K562 (cell line): ENCODE data around the gene C1orf174. TPM values are rescaled to one million over a fixed set of nuclear protein-coding genes. Genes with fewer than 3 reads are reported as not detected.

Experiments used
- ATAC-seq: fragments of 200-7000 bp; cut with Tn5 transposase; 3 replicates; pipeline ENCODE4 v1.9.1; 2020; ENCODE audit warnings: moderate library complexity
- BruUV-seq: library from RNA; stranded (reverse); fragments of 400-500 nt; replicated peaks from 2 replicates; lab custom pipeline; 2021; lab: Mats Ljungman, UMichigan
- CTCF ChIA-PET: fragments of 300-600 bp; formaldehyde crosslinking; extraction: SDS; loops from one replicate; lab custom pipeline; 2021; ENCODE audit warnings: low intra/inter-chr PET ratio; lab: Yijun Ruan, JAX
- POLR2A ChIA-PET: fragments of 300-600, 350-650 bp; sonication (Branson Sonifier 250); formaldehyde crosslinking; extraction: SDS; loops from one replicate; lab custom pipeline; 2021; ENCODE audit warnings: antibody characterized with exemption, inconsistent platforms; lab: Yijun Ruan, JAX
- DNase-seq, 4 experiments: peaks; one replicate each; pipeline versions ENCODE4 v3.0.0 to v3.0.0-alpha.2; 2011 to 2018; ENCODE audit warnings: low spot score in 3 of 4, mixed read lengths in 3 of 4; ENCODE audit errors: extremely low read depth in 1 of 4
- FAIRE-seq: peaks from 2 replicates; lab custom pipeline; 2011; peaks lifted over from hg19 to GRCh38; lab: Jason Lieb, UNC
- H2AFZ ChIP-seq: 2 replicates; pipeline ENCODE4 v1.6.0; 2011; ENCODE audit warnings: low read depth, low read length, control low read depth, inconsistent platforms
- H3K27ac ChIP-seq: fragments of 200-600 bp; 3 replicates; pipeline ENCODE4 v1.8.0; 2011; ENCODE audit warnings: low read depth, mild to moderate bottlenecking, control low read depth, inconsistent platforms, low read length, moderate library complexity, mixed read lengths; ENCODE audit errors: extremely low read depth
- H3K27me3 ChIP-seq, 2 experiments: fragments of 300-600 bp in 1 of 2; 2 replicates in 1 of 2; 3 replicates in 1 of 2; pipeline versions ENCODE4 v1.6.0 to v1.8.0; 2011; ENCODE audit warnings: inconsistent platforms in 2 of 2, low read length in 2 of 2, mild to moderate bottlenecking in 1 of 2, mixed read lengths in 1 of 2, moderate library complexity in 1 of 2; ENCODE audit not compliant: control insufficient read depth in 2 of 2, insufficient read depth in 2 of 2
- H3K36me3 ChIP-seq: fragments of 300-600 bp; 3 replicates; pipeline ENCODE4 v1.8.0; 2011; ENCODE audit warnings: mild to moderate bottlenecking, low read length, inconsistent platforms; ENCODE audit not compliant: control insufficient read depth, insufficient read depth
- H3K4me1 ChIP-seq, 2 experiments: fragments of 200-600 bp in 1 of 2; replicated peaks in 1 of 2; 2 replicates in 1 of 2; 3 replicates in 1 of 2; pipeline versions ENCODE4 v1.5.1 to v1.8.0; 2011; ENCODE audit warnings: inconsistent platforms in 2 of 2, low read length in 2 of 2, mild to moderate bottlenecking in 1 of 2, mixed read lengths in 1 of 2, moderate library complexity in 1 of 2; ENCODE audit not compliant: control insufficient read depth in 2 of 2, insufficient read depth in 2 of 2
- H3K4me2 ChIP-seq: 2 replicates; pipeline ENCODE4 v1.6.1; 2011; ENCODE audit warnings: low read length, control low read depth, inconsistent platforms, mixed read lengths; ENCODE audit not compliant: insufficient read depth
- H3K4me3 ChIP-seq: fragments of 200-600 bp; sonication (generic), shearing (Covaris generic); 2 replicates; pipeline ENCODE4 v1.5.1; 2016; ENCODE audit warnings: control low read depth, inconsistent platforms
- H3K79me2 ChIP-seq: fragments of 200-600 bp; 3 replicates; pipeline ENCODE4 v1.8.0; 2011; ENCODE audit warnings: low read length, inconsistent platforms; ENCODE audit not compliant: control insufficient read depth, insufficient read depth
- H3K9ac ChIP-seq, 2 experiments: 2 replicates each; pipeline versions ENCODE4 v1.6.0 to v1.6.1; 2011; ENCODE audit warnings: low read depth in 2 of 2, low read length in 2 of 2, control low read depth in 1 of 2, inconsistent platforms in 1 of 2, mild to moderate bottlenecking in 1 of 2, mixed read lengths in 1 of 2; ENCODE audit not compliant: insufficient read depth in 1 of 2
- H3K9me1 ChIP-seq: one replicate; pipeline ENCODE4 v1.6.0; 2011; ENCODE audit warnings: inconsistent platforms, mild to moderate bottlenecking, low read length, moderate library complexity; ENCODE audit not compliant: control insufficient read depth, insufficient read depth
- H3K9me3 ChIP-seq: replicated peaks from 2 replicates; pipeline ENCODE4 v1.5.1; 2011; ENCODE audit warnings: low read depth, low read length, inconsistent platforms; ENCODE audit not compliant: control insufficient read depth, insufficient read depth
- H4K20me1 ChIP-seq: replicated peaks from 2 replicates; pipeline ENCODE4 v1.6.1; 2011; ENCODE audit warnings: low read length, inconsistent platforms, mixed read lengths; ENCODE audit not compliant: control insufficient read depth, insufficient read depth
- BACH1 ChIP-seq: fragments of 200-800 bp; sonication (Bioruptor generic); IDR thresholded peaks from 2 replicates; pipeline ENCODE4 v1.6.1; 2016; ENCODE audit warnings: missing genetic modification characterization, missing compliant biosample characterization
- HIVEP1 ChIP-seq: fragments of 250-450 bp; sonication (Bioruptor Pico); IDR thresholded peaks from 2 replicates; pipeline ENCODE4 v1.4.0; 2020; ENCODE audit warnings: mild to moderate bottlenecking
- HLTF ChIP-seq: fragments of 450-650 bp; IDR thresholded peaks from 2 replicates; pipeline ENCODE4 v1.6.1; 2016
- KAT7 ChIP-seq: sonication (generic); formaldehyde crosslinking; IDR thresholded peaks from 2 replicates; pipeline ENCODE4 v1.8.0; 2022; ENCODE audit warnings: missing genetic modification reagents, mild to moderate bottlenecking, borderline replicate concordance
- RFX1 ChIP-seq: fragments of 450-650 bp; IDR thresholded peaks from 2 replicates; pipeline ENCODE4 v1.6.1; 2016; ENCODE audit warnings: mild to moderate bottlenecking, moderate library complexity
- SMAD2 ChIP-seq: fragments of 150-350 bp; IDR thresholded peaks from 2 replicates; pipeline ENCODE4 v1.6.1; 2014; ENCODE audit warnings: low read depth, mild to moderate bottlenecking, low read length
- TRIM28 ChIP-seq: fragments of 450-650 bp; IDR thresholded peaks from 2 replicates; pipeline ENCODE4 v1.6.1; 2017
- ZNF354B ChIP-seq: fragments of 250-450 bp; sonication (Bioruptor Pico); IDR thresholded peaks from 2 replicates; pipeline ENCODE4 v1.4.0; 2020
- ZNF589 ChIP-seq: fragments of 200-800 bp; sonication (Bioruptor generic); IDR thresholded peaks from 2 replicates; pipeline ENCODE4 v1.6.1; 2016; ENCODE audit warnings: low read depth, missing genetic modification characterization, missing compliant biosample characterization
- WGBS: fragments of 100-300 bp; shearing (Covaris generic); methylation state at CpG from one replicate; pipeline ENCODE4 v1.1.6; 2016; ENCODE audit warnings: low coverage, mixed read lengths; ENCODE audit not compliant: insufficient coverage; ENCODE audit errors: missing lambda C conversion rate; 5-methylcytosine and 5-hydroxymethylcytosine counted together
- in situ Hi-C: fragments of 300-500 bp; cut with MboI; formaldehyde crosslinking; loops from 4 replicates; pipeline ENCODE4 v1.15.0; 2018; ENCODE audit warnings: inconsistent platforms, mixed read lengths
- intact Hi-C: fragments of 100-400 bp; cut with micrococcal nuclease; formaldehyde crosslinking; loops from 2 replicates; pipeline ENCODE4 v1.14.2; 2022
- polyA plus RNA-seq, 8 experiments: library from polyadenylated mRNA; depleted of rRNA in 4 of 8; stranded (reverse) in 5 of 8; unstranded in 3 of 8; fragments of >200 nt; fragmentation: Nextera tagmentation in 2 of 8; fragmentation: Illumina TruSeq in 1 of 8; extraction: Ambion mirVana in 2 of 8; extraction: Trizol in 1 of 8; gene quantifications; 2 replicates each; pipeline versions ENCODE4 v1.2.1 to v1.2.3, GENCODE V29; 2011 to 2014; ENCODE audit warnings: inconsistent platforms in 1 of 8, missing spikeins in 1 of 8
- total RNA-seq, 7 experiments: library from RNA; depleted of rRNA in 6 of 7; stranded (reverse); fragments of >200 nt in 6 of 7; fragmentation: Illumina TruSeq in 2 of 7; extraction: Trizol in 2 of 7; gene quantifications; 2 replicates each; pipeline versions ENCODE4 v1.2.1 to v1.2.3, GENCODE V29; 2011 to 2021; ENCODE audit warnings: low replicate concordance in 1 of 7
- TF ChIP-seq, protein P1 (sequence below): fragments of 250-450 bp; sonication (Bioruptor Pico); IDR thresholded peaks from 2 replicates; pipeline ENCODE4 v1.5.0; 2021
- TF ChIP-seq, protein P2 (sequence below): sonication (generic); formaldehyde crosslinking; IDR thresholded peaks from 2 replicates; pipeline ENCODE4 v1.8.0; 2023; ENCODE audit warnings: mild to moderate bottlenecking, missing genetic modification reagents
- TF ChIP-seq, protein P3 (sequence below), 2 experiments: IDR thresholded peaks; 2 replicates each; pipeline ENCODE4 v1.6.1; 2011; ENCODE audit warnings: borderline replicate concordance in 1 of 2, control low read depth in 1 of 2, low read depth in 1 of 2, low read length in 1 of 2, mild to moderate bottlenecking in 1 of 2, mixed read lengths in 1 of 2, moderate library complexity in 1 of 2; ENCODE audit not compliant: insufficient read depth in 1 of 2, insufficient read length in 1 of 2, poor library complexity in 1 of 2, severe bottlenecking in 1 of 2; ENCODE audit errors: extremely low read depth in 1 of 2
- TF ChIP-seq, protein P4 (sequence below): IDR thresholded peaks from 2 replicates; pipeline ENCODE4 v1.6.1; 2011; ENCODE audit not compliant: insufficient read length; ENCODE audit errors: extremely low read depth

The C1orf174 gene
- total and polyA plus RNA-seq, 9 of the 15 experiments (the other 6 are each of a cell fraction or from before 2014, with no cell fraction given) = 38.5 to 64.9 (median 45.4) TPM

DNA sequence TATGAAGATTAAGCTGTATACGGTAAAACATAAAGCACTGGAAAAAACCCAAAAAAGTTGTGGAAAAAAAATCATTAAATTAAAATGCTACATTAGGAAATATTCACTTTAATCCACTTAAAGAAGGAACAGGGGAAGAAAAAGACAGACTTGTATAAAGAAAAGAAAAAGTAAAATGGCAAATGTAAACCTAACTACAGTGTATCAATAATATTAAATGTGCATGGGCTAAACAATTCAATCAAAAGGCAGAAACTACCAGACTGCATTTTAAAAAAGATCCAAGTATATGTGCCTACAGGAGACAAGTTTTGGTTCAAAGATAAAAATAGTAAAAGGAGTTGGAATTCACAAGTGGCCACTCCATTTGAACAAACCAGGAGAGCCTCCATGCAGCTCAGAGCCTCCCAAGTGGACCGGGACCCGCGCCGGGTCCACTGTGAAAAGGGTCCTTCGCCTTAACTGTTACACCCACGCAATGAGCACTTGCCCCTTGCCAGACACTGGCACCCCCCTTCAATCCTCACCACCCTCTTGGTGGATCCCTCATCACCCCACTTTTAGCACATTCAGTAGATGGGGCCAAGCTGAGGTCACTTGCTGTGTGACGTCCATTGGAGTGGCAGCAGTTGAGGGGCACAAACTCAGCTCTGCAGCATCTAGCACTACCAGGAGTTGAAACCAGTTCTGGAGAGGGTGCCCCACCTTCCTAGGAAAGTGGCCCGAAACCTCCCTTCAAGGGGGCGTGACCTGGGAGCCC, 898 bp downstream of the C1orf174 start:
- WGBS = 9% methylated on average over 10 of the region's 10 CpGs
- no peaks in the 10 kb centered on the region for H3K9me3 ChIP-seq
- H3K27me3 ChIP-seq = no peaks in the 10 kb centered on the region
- peaks cover 0 to 33% of the 10 kb centered on the region in 2 experiments; a peak in 4 of 5 replicates for H3K4me1 ChIP-seq
- CTCF ChIA-PET = no interaction called here
- intact Hi-C loops (no loop called here), in situ Hi-C loops (no loop called here)
- H2AFZ ChIP-seq = peak overlapping the region; percentile 79
- peak overlapping the region; percentile 92 to 98 for H3K9ac ChIP-seq
- DNase-seq (peak in 1 of 4 experiments; percentile 77), FAIRE-seq (peak; percentile 63), ATAC-seq (no peak)
- peak overlapping the region; percentile 74 for H3K4me3 ChIP-seq
- peaks cover 24% of the 10 kb centered on the region; the same call in 2 of the 3 replicates for H3K36me3 ChIP-seq
- POLR2A ChIA-PET = interaction anchor here (0.5 to 1.9 kb wide), 13 partner anchors 9 to 889 kb away, joined by 3 to 12 read pairs (median 3); no protein-coding TSS in a partner anchor
- no TSS peak for BruUV-seq
- no peaks in the 10 kb centered on the region for H3K9me1 ChIP-seq
- peak overlapping the region; percentile 99 for H3K4me2 ChIP-seq
- H3K79me2 ChIP-seq = peaks cover 56% of the 10 kb centered on the region
- peaks cover 10% of the 10 kb centered on the region; the same call in 1 of the 2 replicates for H4K20me1 ChIP-seq
- H3K27ac ChIP-seq = peak overlapping the region; percentile 100
- TF ChIP-seq, protein P1, sequence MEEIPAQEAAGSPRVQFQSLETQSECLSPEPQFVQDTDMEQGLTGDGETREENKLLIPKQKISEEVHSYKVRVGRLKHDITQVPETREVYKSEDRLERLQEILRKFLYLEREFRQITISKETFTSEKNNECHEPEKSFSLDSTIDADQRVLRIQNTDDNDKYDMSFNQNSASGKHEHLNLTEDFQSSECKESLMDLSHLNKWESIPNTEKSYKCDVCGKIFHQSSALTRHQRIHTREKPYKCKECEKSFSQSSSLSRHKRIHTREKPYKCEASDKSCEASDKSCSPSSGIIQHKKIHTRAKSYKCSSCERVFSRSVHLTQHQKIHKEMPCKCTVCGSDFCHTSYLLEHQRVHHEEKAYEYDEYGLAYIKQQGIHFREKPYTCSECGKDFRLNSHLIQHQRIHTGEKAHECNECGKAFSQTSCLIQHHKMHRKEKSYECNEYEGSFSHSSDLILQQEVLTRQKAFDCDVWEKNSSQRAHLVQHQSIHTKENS = no peak
- TF ChIP-seq ZNF589 (CRISPR knock-in tag) (no peak), HLTF (0 out of 2 replicates have a peak, but pooled peaks have one; percentile 30), HIVEP1 (CRISPR knock-in tag) (no peak), RFX1 (no peak), SMAD2 (no peak), BACH1 (tag) (no peak), ZNF354B (CRISPR knock-in tag) (peak; percentile 98), KAT7 (CRISPR knock-in tag) (no peak), TRIM28 (no peak)
- TF ChIP-seq, protein P2, sequence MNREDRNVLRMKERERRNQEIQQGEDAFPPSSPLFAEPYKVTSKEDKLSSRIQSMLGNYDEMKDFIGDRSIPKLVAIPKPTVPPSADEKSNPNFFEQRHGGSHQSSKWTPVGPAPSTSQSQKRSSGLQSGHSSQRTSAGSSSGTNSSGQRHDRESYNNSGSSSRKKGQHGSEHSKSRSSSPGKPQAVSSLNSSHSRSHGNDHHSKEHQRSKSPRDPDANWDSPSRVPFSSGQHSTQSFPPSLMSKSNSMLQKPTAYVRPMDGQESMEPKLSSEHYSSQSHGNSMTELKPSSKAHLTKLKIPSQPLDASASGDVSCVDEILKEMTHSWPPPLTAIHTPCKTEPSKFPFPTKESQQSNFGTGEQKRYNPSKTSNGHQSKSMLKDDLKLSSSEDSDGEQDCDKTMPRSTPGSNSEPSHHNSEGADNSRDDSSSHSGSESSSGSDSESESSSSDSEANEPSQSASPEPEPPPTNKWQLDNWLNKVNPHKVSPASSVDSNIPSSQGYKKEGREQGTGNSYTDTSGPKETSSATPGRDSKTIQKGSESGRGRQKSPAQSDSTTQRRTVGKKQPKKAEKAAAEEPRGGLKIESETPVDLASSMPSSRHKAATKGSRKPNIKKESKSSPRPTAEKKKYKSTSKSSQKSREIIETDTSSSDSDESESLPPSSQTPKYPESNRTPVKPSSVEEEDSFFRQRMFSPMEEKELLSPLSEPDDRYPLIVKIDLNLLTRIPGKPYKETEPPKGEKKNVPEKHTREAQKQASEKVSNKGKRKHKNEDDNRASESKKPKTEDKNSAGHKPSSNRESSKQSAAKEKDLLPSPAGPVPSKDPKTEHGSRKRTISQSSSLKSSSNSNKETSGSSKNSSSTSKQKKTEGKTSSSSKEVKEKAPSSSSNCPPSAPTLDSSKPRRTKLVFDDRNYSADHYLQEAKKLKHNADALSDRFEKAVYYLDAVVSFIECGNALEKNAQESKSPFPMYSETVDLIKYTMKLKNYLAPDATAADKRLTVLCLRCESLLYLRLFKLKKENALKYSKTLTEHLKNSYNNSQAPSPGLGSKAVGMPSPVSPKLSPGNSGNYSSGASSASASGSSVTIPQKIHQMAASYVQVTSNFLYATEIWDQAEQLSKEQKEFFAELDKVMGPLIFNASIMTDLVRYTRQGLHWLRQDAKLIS (CRISPR knock-in tag) = no peak
- TF ChIP-seq, protein P3, sequence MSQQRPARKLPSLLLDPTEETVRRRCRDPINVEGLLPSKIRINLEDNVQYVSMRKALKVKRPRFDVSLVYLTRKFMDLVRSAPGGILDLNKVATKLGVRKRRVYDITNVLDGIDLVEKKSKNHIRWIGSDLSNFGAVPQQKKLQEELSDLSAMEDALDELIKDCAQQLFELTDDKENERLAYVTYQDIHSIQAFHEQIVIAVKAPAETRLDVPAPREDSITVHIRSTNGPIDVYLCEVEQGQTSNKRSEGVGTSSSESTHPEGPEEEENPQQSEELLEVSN (IDR thresholded peaks at IDR 0.05; ENCODE audit: borderline replicate concordance in 1 of 2, extremely low read depth in 1 of 2, insufficient read depth in 1 of 2, insufficient read length in 1 of 2, low read depth in 1 of 2, low read length in 1 of 2, poor library complexity in 1 of 2, severe bottlenecking in 1 of 2) = peak in 1 of 2 experiments; percentile 9
- TF ChIP-seq, protein P4, sequence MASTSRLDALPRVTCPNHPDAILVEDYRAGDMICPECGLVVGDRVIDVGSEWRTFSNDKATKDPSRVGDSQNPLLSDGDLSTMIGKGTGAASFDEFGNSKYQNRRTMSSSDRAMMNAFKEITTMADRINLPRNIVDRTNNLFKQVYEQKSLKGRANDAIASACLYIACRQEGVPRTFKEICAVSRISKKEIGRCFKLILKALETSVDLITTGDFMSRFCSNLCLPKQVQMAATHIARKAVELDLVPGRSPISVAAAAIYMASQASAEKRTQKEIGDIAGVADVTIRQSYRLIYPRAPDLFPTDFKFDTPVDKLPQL = no peak
